ENCODE data around the gene FAAP24.
"Not testable (repeated sequence)": the region's sequence is repeated elsewhere in the genome, so short reads cannot be mapped to it uniquely, and the experiment has no call there.

The FAAP24 gene

DNA sequence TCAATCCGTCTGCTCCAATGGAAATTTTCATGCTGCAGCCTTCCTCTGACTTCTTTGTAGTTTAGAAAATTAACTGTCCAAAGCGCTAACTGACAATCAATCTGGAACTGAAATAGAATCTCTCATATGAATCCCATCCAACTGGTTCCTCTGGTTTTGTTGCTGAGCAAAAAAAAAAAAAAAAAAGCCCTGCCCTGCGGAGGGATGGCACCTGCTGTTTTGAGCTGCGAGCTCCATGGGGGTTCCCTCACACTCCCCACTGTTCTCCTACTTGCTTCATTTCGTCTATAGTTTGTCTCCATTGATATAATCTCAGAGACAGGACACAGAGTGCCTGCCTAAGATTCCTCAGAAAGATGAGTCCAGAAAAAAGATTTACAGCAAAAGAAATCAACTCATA, 33.4 kb downstream of the FAAP24 start:
- DNase-seq (ENCODE audit: low read depth) = no peak
- no peak overlapping the region for H3K4me3 ChIP-seq (ENCODE audit: low read depth, low read length)
- TF ChIP-seq, protein P1, sequence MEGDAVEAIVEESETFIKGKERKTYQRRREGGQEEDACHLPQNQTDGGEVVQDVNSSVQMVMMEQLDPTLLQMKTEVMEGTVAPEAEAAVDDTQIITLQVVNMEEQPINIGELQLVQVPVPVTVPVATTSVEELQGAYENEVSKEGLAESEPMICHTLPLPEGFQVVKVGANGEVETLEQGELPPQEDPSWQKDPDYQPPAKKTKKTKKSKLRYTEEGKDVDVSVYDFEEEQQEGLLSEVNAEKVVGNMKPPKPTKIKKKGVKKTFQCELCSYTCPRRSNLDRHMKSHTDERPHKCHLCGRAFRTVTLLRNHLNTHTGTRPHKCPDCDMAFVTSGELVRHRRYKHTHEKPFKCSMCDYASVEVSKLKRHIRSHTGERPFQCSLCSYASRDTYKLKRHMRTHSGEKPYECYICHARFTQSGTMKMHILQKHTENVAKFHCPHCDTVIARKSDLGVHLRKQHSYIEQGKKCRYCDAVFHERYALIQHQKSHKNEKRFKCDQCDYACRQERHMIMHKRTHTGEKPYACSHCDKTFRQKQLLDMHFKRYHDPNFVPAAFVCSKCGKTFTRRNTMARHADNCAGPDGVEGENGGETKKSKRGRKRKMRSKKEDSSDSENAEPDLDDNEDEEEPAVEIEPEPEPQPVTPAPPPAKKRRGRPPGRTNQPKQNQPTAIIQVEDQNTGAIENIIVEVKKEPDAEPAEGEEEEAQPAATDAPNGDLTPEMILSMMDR (IDR thresholded peaks at IDR 0.05; ENCODE audit: low read depth, low read length, missing control alignments) = no peak

DNA sequence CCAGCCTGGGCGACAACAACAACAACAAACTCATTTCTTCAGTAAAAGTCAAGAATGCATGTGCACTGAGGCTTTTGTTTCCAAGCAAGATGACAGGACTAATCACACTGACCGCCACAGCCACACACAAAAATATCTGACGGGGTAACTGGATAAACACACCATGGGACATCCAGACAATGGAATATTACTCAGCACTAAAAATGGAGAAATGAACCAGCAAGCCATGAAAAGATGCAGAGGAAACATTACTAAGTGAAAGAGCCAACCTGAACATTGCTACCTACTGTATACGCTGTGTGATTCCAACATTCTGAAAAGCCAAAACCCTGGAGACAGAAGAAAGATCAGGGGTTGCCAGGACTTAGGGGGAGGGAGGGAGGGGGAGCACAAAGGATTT, 36.7 kb downstream of the FAAP24 start:
- no peak for DNase-seq (ENCODE audit: low read depth)
- TF ChIP-seq, protein P1 (IDR thresholded peaks at IDR 0.05; ENCODE audit: low read depth, low read length, missing control alignments) = no peak
- H3K4me3 ChIP-seq (ENCODE audit: low read depth, low read length) = no peak overlapping the region

DNA sequence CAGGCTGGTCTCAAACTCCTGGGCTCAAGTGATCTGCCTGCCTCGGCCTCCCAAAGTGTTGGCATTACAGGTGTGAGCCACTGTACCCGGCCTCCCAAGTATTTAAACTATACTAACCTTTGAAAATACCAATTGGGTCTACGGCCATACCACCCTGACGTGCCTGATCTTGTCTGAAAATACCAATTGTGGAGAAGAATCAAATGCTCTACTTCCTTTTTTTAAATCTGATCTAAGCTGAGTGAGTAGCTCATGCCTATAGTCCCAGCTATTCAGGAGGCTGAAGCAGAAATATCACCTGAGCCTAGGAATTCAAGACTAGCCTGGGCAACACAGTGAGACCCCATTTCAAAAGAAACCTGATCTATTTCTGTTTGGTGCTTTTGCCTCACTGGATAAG, 38.8 kb downstream of the FAAP24 start:
- not testable (repeated sequence) for DNase-seq (ENCODE audit: low read depth); H3K4me3 ChIP-seq (ENCODE audit: low read depth, low read length)

DNA sequence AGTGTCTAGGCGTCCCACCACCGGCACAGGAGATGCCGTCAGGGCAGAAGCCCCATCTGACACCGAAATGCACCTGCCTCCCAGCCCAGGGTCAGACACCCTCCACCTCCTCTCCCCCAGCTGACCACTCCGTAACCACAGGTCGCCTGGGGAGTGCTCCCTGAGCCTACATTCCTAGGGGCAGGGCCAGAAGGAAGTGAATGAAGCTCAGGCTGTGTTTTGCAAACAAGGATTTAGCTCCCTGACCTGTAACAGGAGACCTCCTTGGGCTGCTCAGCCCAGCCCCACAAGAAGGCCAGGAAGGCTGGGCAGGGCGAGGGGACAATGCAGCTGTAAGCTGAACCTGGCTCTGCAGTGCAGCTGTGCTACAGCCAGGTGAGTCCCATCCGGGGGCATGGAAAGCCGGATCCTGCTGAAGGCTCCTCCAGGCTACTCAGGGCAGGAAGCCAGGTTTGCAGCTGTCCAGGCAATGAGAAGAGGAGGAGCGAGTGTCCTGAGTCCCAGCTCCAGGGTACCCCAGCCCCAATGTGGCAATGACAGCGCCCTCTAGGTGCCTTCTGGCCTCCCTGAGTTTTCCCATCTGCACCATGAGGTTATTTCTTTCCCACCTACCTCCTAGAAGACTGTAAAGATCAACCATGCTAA, 50.6 kb downstream of the FAAP24 start:
- H3K4me3 ChIP-seq (ENCODE audit: low read depth, low read length) = no peak overlapping the region
- no peak for DNase-seq (ENCODE audit: low read depth)
- TF ChIP-seq, protein P1 (IDR thresholded peaks at IDR 0.05; ENCODE audit: low read depth, low read length, missing control alignments) = peak; percentile 6

DNA sequence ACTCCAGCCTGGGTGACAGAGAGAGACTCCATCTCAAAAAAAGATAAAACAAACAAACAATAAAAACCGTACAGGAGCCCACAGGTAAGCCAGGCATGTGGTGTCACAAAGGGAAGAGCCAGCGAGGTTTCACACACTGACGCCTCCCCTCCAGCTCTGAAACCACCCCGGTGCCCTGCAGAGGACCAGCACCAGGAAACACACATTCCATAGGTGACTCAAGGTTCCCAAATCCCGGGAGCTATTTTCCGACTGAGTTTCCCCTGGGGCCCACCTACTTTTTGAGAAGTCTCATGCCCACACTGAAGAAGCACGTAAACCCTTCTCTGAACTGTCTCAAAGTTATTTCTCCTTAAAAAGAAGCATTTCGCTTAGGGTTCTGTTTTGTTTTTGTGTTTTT, 52.4 kb downstream of the FAAP24 start:
- TF ChIP-seq, protein P1 (IDR thresholded peaks at IDR 0.05; ENCODE audit: low read depth, low read length, missing control alignments) = no peak
- DNase-seq (ENCODE audit: low read depth) = no peak
- no peak overlapping the region for H3K4me3 ChIP-seq (ENCODE audit: low read depth, low read length)

DNA sequence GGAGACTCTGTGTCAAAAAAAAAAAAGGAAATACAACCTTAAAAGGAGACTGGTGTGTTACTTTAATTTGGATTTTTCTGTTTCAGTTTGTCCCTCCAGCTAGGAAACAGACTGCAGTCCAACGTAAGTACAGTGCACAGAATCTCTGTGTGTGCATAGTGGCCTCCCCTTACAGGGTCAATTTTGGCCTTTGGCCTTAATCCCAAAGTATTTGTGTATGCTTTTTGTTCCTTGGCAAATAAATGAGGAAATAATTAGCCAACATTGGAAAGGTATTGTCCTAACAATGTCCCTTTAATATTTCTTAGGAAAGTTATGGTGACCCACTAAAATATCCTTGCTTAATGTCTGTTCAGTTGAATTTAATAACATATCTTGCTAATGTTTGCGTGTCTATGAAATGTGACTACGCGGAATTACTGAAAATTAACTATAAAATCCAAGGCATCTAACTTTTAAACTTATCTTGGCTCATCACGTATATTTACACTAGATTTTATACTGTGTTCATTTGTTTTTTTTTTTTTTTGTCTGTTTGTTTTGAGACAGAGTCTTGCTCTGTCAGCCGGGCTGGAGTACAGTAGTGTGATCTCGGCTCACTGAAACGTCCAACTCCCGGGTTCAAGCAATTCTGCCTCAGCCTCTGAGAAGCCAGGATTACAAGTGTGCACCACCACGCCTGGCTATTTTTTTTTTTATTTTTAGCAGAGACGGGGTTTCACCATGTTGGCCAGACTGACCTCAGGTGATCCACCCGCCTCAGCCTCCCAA, 53.6 kb downstream of the FAAP24 start:
- not testable (repeated sequence) for DNase-seq (ENCODE audit: low read depth); H3K4me3 ChIP-seq (ENCODE audit: low read depth, low read length)

DNA sequence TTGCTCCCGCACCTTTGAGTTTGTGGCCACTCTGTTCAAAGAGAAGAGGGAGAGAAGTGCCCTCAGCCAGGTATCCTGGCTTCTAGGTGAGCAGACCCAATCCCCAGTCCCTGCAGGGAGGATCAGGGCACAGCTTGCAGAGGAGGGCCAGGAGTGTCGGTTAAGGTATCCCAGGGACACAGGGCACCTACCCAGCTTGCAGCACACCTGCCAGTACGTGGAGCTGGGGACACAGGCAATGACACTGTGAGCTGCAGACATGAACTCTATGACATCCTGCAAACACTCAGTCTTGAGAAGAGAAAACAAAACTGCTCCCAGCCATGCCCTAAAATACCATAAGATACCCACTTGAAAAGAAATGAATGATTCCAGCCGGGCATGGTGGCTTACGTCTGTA, 54.6 kb downstream of the FAAP24 start:
- not testable (repeated sequence) for DNase-seq (ENCODE audit: low read depth)

More for the DNA sequence above, 54.6 kb downstream of the FAAP24 start:
- H3K4me3 ChIP-seq (ENCODE audit: low read depth, low read length) = not testable (repeated sequence)
